ENCODE measurements around the gene MSH3.

MSH3 gene

GRCh38 chr5:80920333-80920732 is 265.9 kb downstream of the MSH3 start:
- no peak for DNase-seq

DNA sequence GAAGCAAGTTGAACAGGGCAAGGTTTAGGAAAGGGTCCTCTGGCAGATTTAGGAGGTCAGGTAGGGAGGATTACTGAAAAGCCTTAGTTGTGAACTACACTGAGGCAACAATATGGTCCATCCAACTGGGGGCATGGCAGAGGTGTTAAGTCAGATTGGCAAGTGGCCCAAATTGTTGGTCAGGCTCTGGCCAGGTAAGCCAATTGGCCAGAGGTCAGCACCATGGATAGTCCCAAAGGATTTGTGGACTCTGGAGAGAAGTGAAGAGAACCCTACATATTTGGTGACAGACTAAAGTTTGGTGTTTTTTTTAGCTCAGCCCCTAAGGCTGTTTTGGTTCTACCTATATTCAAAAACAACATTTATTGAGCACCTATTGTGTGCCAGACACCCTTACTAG is 266.6 kb downstream of the MSH3 start:
- DNase-seq, result no peak

DNA sequence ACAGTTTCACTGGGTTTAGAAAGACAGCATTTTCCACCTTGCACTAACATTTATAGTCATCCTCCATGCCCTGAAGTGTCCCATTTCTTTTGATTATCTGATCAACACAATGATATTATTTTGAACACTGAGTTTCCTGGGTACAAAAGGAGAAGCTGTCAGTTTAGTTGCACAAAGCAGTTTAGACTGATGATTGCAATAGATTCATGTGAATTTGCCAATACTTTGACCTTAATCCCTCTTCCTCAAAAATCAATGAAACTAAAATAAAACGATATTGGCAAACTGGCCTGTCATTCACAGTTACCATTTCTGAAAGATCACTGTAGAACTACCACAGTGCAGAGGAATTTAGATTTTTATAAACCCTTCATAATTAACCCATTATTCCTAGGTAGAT is 271.5 kb downstream of the MSH3 start:
- no peak for DNase-seq

All from DMS79 (cell line).